H9 (cell line): ENCODE results near the gene ZNF587. TPM values are rescaled to one million over a fixed set of nuclear protein-coding genes. Genes with fewer than 3 reads are reported as not detected.

Experiments used
- DNase-seq: peaks from one replicate; pipeline ENCODE4 v3.0.0-alpha.2; 2017
- H2AFZ ChIP-seq: one replicate; pipeline ENCODE4 v1.6.1; 2013; ENCODE audit warnings: mild to moderate bottlenecking, low read length, control low read depth, moderate library complexity
- H2AK5ac ChIP-seq: 2 replicates; pipeline ENCODE4 v1.6.1; 2013; ENCODE audit warnings: low read length, control low read depth, mixed read lengths; ENCODE audit not compliant: insufficient read length
- H2BK120ac ChIP-seq: one replicate; pipeline ENCODE4 v1.6.1; 2013; ENCODE audit warnings: low read depth, mild to moderate bottlenecking, low read length, control low read depth, inconsistent platforms; ENCODE audit not compliant: poor library complexity, severe bottlenecking
- H2BK12ac ChIP-seq: 2 replicates; pipeline ENCODE4 v1.6.1; 2013; ENCODE audit warnings: low read length, control low read depth, mixed read lengths, low read depth; ENCODE audit not compliant: insufficient read length
- H2BK15ac ChIP-seq: 2 replicates; pipeline ENCODE4 v1.6.1; 2013; ENCODE audit warnings: low read depth, low read length, control low read depth
- H2BK20ac ChIP-seq: one replicate; pipeline ENCODE4 v1.6.1; 2013; ENCODE audit warnings: low read depth, mild to moderate bottlenecking, low read length, control low read depth, inconsistent platforms; ENCODE audit not compliant: poor library complexity, severe bottlenecking
- H2BK5ac ChIP-seq: 2 replicates; pipeline ENCODE4 v1.6.1; 2013; ENCODE audit warnings: low read length, control low read depth, mixed read lengths; ENCODE audit not compliant: insufficient read length
- H3K14ac ChIP-seq: 2 replicates; pipeline ENCODE4 v1.6.1; 2013; ENCODE audit warnings: low read length, control low read depth; ENCODE audit not compliant: insufficient read depth
- H3K18ac ChIP-seq: 2 replicates; pipeline ENCODE4 v1.6.1; 2013; ENCODE audit warnings: low read depth, mild to moderate bottlenecking, mixed read lengths, low read length, control low read depth; ENCODE audit not compliant: insufficient read length
- H3K23ac ChIP-seq: 2 replicates; pipeline ENCODE4 v1.6.1; 2013; ENCODE audit warnings: low read length, control low read depth, mixed read lengths, low read depth; ENCODE audit not compliant: insufficient read length
- H3K23me2 ChIP-seq: 2 replicates; pipeline ENCODE4 v1.6.1; 2013; ENCODE audit warnings: low read depth, mild to moderate bottlenecking, mixed read lengths, low read length, control low read depth; ENCODE audit not compliant: insufficient read length, poor library complexity, severe bottlenecking
- H3K27ac ChIP-seq: 2 replicates; pipeline ENCODE4 v1.5.1; 2013; ENCODE audit warnings: low read length, control low read depth, mixed read lengths, low read depth; ENCODE audit not compliant: insufficient read length
- H3K27me3 ChIP-seq: 2 replicates; pipeline ENCODE4 v1.6.1; 2013; ENCODE audit warnings: low read length, control low read depth, inconsistent platforms; ENCODE audit not compliant: insufficient read depth
- H3K4ac ChIP-seq: 2 replicates; pipeline ENCODE4 v1.6.1; 2013; ENCODE audit warnings: low read depth, mild to moderate bottlenecking, control low read depth, inconsistent platforms, low read length, moderate library complexity
- H3K4me1 ChIP-seq: 2 replicates; pipeline ENCODE4 v1.6.1; 2013; ENCODE audit warnings: low read length, control low read depth, inconsistent platforms; ENCODE audit not compliant: insufficient read depth
- H3K4me2 ChIP-seq: 2 replicates; pipeline ENCODE4 v1.6.1; 2013; ENCODE audit warnings: low read length, control low read depth, mixed read lengths; ENCODE audit not compliant: insufficient read length, insufficient read depth
- H3K56ac ChIP-seq: 2 replicates; pipeline ENCODE4 v1.6.1; 2013; ENCODE audit warnings: low read depth, mild to moderate bottlenecking, mixed read lengths, low read length, control low read depth; ENCODE audit not compliant: insufficient read length
- H3K79me1 ChIP-seq: 2 replicates; pipeline ENCODE4 v1.6.1; 2013; ENCODE audit warnings: low read depth, mild to moderate bottlenecking, moderate library complexity, low read length, control low read depth, inconsistent platforms; ENCODE audit not compliant: insufficient read depth, poor library complexity, severe bottlenecking
- H3K79me2 ChIP-seq: 2 replicates; pipeline ENCODE4 v1.6.1; 2013; ENCODE audit warnings: low read length, control low read depth, inconsistent platforms; ENCODE audit not compliant: insufficient read depth
- H3K9ac ChIP-seq: 2 replicates; pipeline ENCODE4 v1.6.1; 2013; ENCODE audit warnings: low read length, control low read depth, mixed read lengths; ENCODE audit not compliant: insufficient read length; ENCODE audit errors: extremely low read depth
- H3K9me3 ChIP-seq: one replicate; pipeline ENCODE4 v1.6.1; 2013; ENCODE audit warnings: low read depth, low read length, inconsistent platforms; ENCODE audit not compliant: control insufficient read depth
- H3T11ph ChIP-seq: one replicate; pipeline ENCODE4 v1.6.1; 2013; ENCODE audit warnings: mild to moderate bottlenecking, low read length, control low read depth, inconsistent platforms
- H4K20me1 ChIP-seq: one replicate; pipeline ENCODE4 v1.6.1; 2013; ENCODE audit not compliant: control insufficient read depth, insufficient read length, insufficient read depth
- H4K5ac ChIP-seq: 2 replicates; pipeline ENCODE4 v1.6.1; 2013; ENCODE audit warnings: low read depth, mild to moderate bottlenecking, mixed read lengths, low read length, control low read depth; ENCODE audit not compliant: insufficient read length
- H4K8ac ChIP-seq: replicated peaks from 2 replicates; pipeline ENCODE4 v1.6.1; 2013; ENCODE audit warnings: low read length, control low read depth, mixed read lengths, low read depth; ENCODE audit not compliant: insufficient read length
- H4K91ac ChIP-seq: 2 replicates; pipeline ENCODE4 v1.6.1; 2013; ENCODE audit warnings: low read depth, mild to moderate bottlenecking, moderate library complexity, mixed read lengths, low read length, control low read depth; ENCODE audit not compliant: insufficient read length
- H3K27ac Mint-ChIP-seq, 3 experiments: 2 replicates in 2 of 3; 3 replicates in 1 of 3; pipeline ENCODE4 v1.8.0; 2020 to 2021; ENCODE audit warnings: mixed read lengths in 3 of 3, mild to moderate bottlenecking in 1 of 3, moderate library complexity in 1 of 3
- H3K27me3 Mint-ChIP-seq: 2 replicates; pipeline ENCODE4 v1.8.0; 2021; ENCODE audit warnings: low read depth, mild to moderate bottlenecking, moderate library complexity, mixed read lengths
- H3K36me3 Mint-ChIP-seq, 3 experiments: 2 replicates in 2 of 3; 3 replicates in 1 of 3; pipeline ENCODE4 v1.8.0; 2020 to 2021; ENCODE audit warnings: low read depth in 3 of 3, mixed read lengths in 3 of 3; ENCODE audit not compliant: insufficient read depth in 1 of 3
- H3K4me1 Mint-ChIP-seq, 2 experiments: 2 replicates each; pipeline ENCODE4 v1.8.0; 2020; ENCODE audit warnings: mixed read lengths in 2 of 2
- H3K4me3 Mint-ChIP-seq, 2 experiments: 2 replicates in 1 of 2; 3 replicates in 1 of 2; pipeline ENCODE4 v1.8.0; 2020 to 2021; ENCODE audit warnings: mild to moderate bottlenecking in 2 of 2, mixed read lengths in 2 of 2, moderate library complexity in 1 of 2
- H3K9me3 Mint-ChIP-seq, 2 experiments: 2 replicates in 1 of 2; 3 replicates in 1 of 2; pipeline ENCODE4 v1.8.0; 2020; ENCODE audit warnings: mild to moderate bottlenecking in 2 of 2, mixed read lengths in 2 of 2, moderate library complexity in 1 of 2
- WGBS: extraction: QIAGEN DNeasy Blood & Tissue Kit; methylation state at CpG from one replicate; pipeline ENCODE4 v1.1.7; 2013; ENCODE audit warnings: missing lambda C conversion rate, low lambda C conversion rate, mixed read lengths; ENCODE audit not compliant: insufficient read length; ENCODE audit errors: extremely low coverage; 5-methylcytosine and 5-hydroxymethylcytosine counted together
- total RNA-seq: library from RNA; stranded (reverse); gene quantifications from 2 replicates; pipeline ENCODE4 v1.2.1, GENCODE V29; 2021
- TF ChIP-seq, protein P1 (sequence below): fragments of 200-600 bp; sonication (generic); conservative IDR thresholded peaks from 3 replicates; pipeline ENCODE4 v1.8.0; 2021; ENCODE audit warnings: antibody characterized with exemption, mild to moderate bottlenecking

The ZNF587 gene
- total RNA-seq, 1 experiment from 2014 or later = 40.0 TPM

DNA sequence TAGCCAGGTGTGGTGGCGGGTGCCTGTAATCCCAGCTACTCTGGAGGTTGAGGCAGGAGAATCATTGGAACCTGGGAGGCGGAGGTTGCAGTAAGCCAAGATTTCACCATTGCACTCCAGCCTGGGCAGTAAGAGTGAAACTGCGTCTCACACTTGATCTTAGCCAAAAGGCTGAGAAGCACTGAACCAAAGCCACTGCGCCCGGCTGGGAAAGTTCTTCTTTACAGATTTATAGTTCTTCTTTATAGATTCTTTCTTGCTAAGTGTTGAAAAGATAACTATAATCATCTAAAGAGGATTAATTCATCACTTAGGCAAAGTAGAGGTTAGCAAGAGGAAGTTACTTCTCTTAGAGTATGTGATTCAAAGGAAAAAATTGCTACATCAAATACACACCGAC is 55.6 kb downstream of the ZNF587 start:
- no peak overlapping the region for H2BK15ac ChIP-seq
- no peak overlapping the region for H3K4ac ChIP-seq
- WGBS = no CpG with 5 or more reads among the region's 6 CpGs
- no peaks in the 10 kb centered on the region for H3K79me2 ChIP-seq
- no peak overlapping the region for H4K8ac ChIP-seq
- H3K9me3 Mint-ChIP-seq = no peaks in the 10 kb centered on the region
- H3K23ac ChIP-seq = no peak overlapping the region
- H3K18ac ChIP-seq = no peak overlapping the region
- H3K4me1 Mint-ChIP-seq = peaks cover 0 to 3% of the 10 kb centered on the region in 2 experiments; a peak in 2 of 4 replicates
- no peak overlapping the region for H3K27ac ChIP-seq
- no peak overlapping the region for H2AFZ ChIP-seq
- H3K4me3 Mint-ChIP-seq = no peak overlapping the region
- TF ChIP-seq, protein P1, sequence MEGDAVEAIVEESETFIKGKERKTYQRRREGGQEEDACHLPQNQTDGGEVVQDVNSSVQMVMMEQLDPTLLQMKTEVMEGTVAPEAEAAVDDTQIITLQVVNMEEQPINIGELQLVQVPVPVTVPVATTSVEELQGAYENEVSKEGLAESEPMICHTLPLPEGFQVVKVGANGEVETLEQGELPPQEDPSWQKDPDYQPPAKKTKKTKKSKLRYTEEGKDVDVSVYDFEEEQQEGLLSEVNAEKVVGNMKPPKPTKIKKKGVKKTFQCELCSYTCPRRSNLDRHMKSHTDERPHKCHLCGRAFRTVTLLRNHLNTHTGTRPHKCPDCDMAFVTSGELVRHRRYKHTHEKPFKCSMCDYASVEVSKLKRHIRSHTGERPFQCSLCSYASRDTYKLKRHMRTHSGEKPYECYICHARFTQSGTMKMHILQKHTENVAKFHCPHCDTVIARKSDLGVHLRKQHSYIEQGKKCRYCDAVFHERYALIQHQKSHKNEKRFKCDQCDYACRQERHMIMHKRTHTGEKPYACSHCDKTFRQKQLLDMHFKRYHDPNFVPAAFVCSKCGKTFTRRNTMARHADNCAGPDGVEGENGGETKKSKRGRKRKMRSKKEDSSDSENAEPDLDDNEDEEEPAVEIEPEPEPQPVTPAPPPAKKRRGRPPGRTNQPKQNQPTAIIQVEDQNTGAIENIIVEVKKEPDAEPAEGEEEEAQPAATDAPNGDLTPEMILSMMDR = no peak
- H2BK5ac ChIP-seq = no peak overlapping the region
- no peak overlapping the region for H3K4me2 ChIP-seq
- H3K9ac ChIP-seq = no peak overlapping the region
- no peak overlapping the region for H2BK120ac ChIP-seq
- H3K14ac ChIP-seq = no peak overlapping the region
- H3K56ac ChIP-seq = no peak overlapping the region
- no peak overlapping the region for H2BK12ac ChIP-seq
- H3K4me1 ChIP-seq = no peaks in the 10 kb centered on the region
- H3K23me2 ChIP-seq = no peaks in the 10 kb centered on the region
- H2AK5ac ChIP-seq = no peak overlapping the region
- H3K79me1 ChIP-seq = no peaks in the 10 kb centered on the region
- H3K9me3 ChIP-seq = no peaks in the 10 kb centered on the region
- H3K27ac Mint-ChIP-seq = no peak overlapping the region
- H4K5ac ChIP-seq = no peak overlapping the region
- DNase-seq = no peak
- no peaks in the 10 kb centered on the region for H4K20me1 ChIP-seq
- no peak overlapping the region for H4K91ac ChIP-seq
- peaks cover 22 to 35% (median 27%) of the 10 kb centered on the region in 3 experiments; a peak in 6 of 7 replicates for H3K36me3 Mint-ChIP-seq
- no peak overlapping the region for H2BK20ac ChIP-seq
- H3K27me3 ChIP-seq = no peaks in the 10 kb centered on the region
- H3T11ph ChIP-seq = no peak overlapping the region
- no peaks in the 10 kb centered on the region for H3K27me3 Mint-ChIP-seq
